C4-2B (cell line): ENCODE results near the gene SLC5A2.

Source experiments
- ZFX ChIP-seq: fragments of 450-650 bp; IDR thresholded peaks from 2 replicates; pipeline ENCODE4 v1.6.1; 2017
- TF ChIP-seq, protein P1 (sequence below): fragments of 450-650 bp; conservative IDR thresholded peaks from 2 replicates; pipeline ENCODE4 v1.5.1; 2017; ENCODE audit warnings: mild to moderate bottlenecking

DNA sequence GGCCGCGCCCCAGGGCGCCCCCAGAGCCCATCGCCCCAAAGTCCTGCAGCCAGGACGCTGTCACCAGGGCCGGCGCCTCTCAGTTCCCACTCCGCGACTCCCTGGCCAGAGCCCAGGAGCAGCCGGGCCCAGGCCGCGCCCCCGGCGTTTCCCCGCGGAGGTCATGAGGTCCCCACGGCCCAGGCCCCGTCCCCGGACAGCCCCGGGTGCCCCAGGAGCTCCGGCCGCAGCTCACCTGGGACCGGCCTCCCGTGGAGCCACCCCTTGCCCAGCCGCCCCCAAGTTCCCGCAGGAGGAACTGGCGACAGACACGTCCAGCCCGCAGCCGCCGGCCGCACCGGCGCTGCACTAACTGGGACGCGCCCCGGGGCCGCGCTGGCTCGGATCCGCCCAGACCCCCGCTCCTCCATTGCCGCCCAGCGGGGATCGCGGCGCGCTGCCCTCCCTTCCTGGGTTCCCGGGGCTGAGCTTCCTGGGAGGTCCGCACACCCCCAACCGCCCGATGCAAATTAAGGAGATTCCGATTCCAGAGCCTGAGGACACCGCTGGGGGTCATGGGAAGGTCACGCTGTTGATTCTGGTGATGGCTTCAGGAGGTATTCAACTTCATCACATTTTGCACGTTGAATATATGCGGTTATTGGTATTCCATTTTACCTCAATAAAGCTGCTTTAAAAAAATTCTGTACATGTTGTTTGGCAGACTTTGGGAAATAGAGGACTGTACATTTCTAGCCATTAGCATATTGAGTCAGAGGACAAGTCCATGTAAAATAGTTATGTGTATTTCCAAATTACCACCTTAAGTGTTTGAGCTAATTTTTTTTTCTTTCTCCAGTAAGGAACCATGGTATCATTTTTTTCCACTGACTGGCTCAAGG is 54.7 kb downstream of the SLC5A2 start:
- TF ChIP-seq, protein P1, sequence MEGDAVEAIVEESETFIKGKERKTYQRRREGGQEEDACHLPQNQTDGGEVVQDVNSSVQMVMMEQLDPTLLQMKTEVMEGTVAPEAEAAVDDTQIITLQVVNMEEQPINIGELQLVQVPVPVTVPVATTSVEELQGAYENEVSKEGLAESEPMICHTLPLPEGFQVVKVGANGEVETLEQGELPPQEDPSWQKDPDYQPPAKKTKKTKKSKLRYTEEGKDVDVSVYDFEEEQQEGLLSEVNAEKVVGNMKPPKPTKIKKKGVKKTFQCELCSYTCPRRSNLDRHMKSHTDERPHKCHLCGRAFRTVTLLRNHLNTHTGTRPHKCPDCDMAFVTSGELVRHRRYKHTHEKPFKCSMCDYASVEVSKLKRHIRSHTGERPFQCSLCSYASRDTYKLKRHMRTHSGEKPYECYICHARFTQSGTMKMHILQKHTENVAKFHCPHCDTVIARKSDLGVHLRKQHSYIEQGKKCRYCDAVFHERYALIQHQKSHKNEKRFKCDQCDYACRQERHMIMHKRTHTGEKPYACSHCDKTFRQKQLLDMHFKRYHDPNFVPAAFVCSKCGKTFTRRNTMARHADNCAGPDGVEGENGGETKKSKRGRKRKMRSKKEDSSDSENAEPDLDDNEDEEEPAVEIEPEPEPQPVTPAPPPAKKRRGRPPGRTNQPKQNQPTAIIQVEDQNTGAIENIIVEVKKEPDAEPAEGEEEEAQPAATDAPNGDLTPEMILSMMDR, result no peak
- no peak for TF ChIP-seq ZFX
